Eye (tissue), 1 donor: ENCODE data around the gene PIK3IP1.

ENCODE experiments used
- DNase-seq: peaks from one replicate; pipeline ENCODE4 v3.0.0-alpha.2; 2015

Gene PIK3IP1

GRCh38 chr22:31305194-31305593 is 12.9 kb upstream of the PIK3IP1 start:
- DNase-seq: no peak

- no peak for DNase-seq
These were observed 10.2 kb upstream of the PIK3IP1 start for GRCh38 chr22:31302537-31302936.

- no peak for DNase-seq
These were observed 9.7 kb upstream of the PIK3IP1 start for GRCh38 chr22:31302006-31302405.

GRCh38 chr22:31300896-31301295 is 8.6 kb upstream of the PIK3IP1 start:
- DNase-seq: no peak

GRCh38 chr22:31295831-31296657 is 3.8 kb upstream of the PIK3IP1 start:
- no peak for DNase-seq

GRCh38 chr22:31295360-31295759 is 3.1 kb upstream of the PIK3IP1 start:
- no peak for DNase-seq

- DNase-seq: peak; percentile 81
These were observed 630 bp downstream of the PIK3IP1 start for GRCh38 chr22:31291481-31292235.

GRCh38 chr22:31290494-31291471 is 1.5 kb downstream of the PIK3IP1 start:
- DNase-seq: peak; percentile 96

GRCh38 chr22:31289344-31289743 is 2.9 kb downstream of the PIK3IP1 start:
- DNase-seq: no peak

GRCh38 chr22:31288496-31289240 is 3.6 kb downstream of the PIK3IP1 start:
- no peak for DNase-seq

- DNase-seq: no peak
These were observed 4.3 kb downstream of the PIK3IP1 start for GRCh38 chr22:31287818-31288495.

- DNase-seq: no peak
These were observed 5.7 kb downstream of the PIK3IP1 start for GRCh38 chr22:31286360-31287255.

- peak; percentile 86 for DNase-seq
These were observed 7.8 kb downstream of the PIK3IP1 start for GRCh38 chr22:31284281-31285155.

- DNase-seq: no peak
These were observed 9.4 kb downstream of the PIK3IP1 start for GRCh38 chr22:31282748-31283468.

GRCh38 chr22:31281733-31282132 is 10.6 kb downstream of the PIK3IP1 start:
- DNase-seq: no peak

GRCh38 chr22:31279821-31280505 is 12.3 kb downstream of the PIK3IP1 start:
- no peak for DNase-seq

GRCh38 chr22:31279327-31279669 is 13.0 kb downstream of the PIK3IP1 start:
- no peak for DNase-seq

GRCh38 chr22:31278626-31279326 is 13.5 kb downstream of the PIK3IP1 start:
- DNase-seq: no peak
